ENCODE measurements around the gene RAB10. TPM values are rescaled to one million over a fixed set of nuclear protein-coding genes. Genes with fewer than 3 reads are reported as not detected.
"Not testable (repeated sequence)": the region's sequence is repeated elsewhere in the genome, so short reads cannot be mapped to it uniquely, and the experiment has no call there.

The RAB10 gene
- total RNA-seq, 2 donors from 2014 or later = 73.9 to 80.8 TPM

DNA sequence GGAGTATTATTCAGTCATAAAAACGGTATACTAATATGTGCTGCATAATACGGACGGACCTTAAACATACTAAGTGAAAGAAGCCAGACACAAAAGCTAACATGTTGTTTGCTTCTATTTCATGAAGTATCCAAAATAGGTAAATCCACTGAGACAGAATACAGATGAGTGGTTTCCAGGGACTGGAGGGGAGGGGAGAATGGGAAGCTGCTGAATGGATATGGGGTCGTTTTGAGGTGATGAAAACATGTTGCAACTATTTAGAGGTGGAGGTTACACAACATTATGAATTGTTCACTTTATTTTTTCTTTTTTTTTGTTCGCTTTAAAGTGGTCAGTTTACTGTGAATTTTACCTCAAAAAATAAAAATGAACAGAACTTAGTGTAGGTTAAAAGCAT, 52.9 kb downstream of the RAB10 start:
- Histone ChIP-seq H3K36me3 (no peaks in the 10 kb centered on the region), H3K9me3 (no peaks in the 10 kb centered on the region), H3K27ac (no peak overlapping the region), H3K27me3 (replicated peaks; ENCODE audit: insufficient read depth) (no peaks in the 10 kb centered on the region), H3K4me1 (ENCODE audit: control insufficient read depth in 1 of 2, low read depth in 2 of 2) (peaks cover 0 to 24% of the 10 kb centered on the region in 2 donors), H3K4me3 (no peak overlapping the region)
- ATAC-seq (ENCODE audit: insufficient number of reproducible peaks, low FRiP score, low read depth) (no peak), DNase-seq (ENCODE audit: low spot score) (no peak)
- TF ChIP-seq, protein P1, sequence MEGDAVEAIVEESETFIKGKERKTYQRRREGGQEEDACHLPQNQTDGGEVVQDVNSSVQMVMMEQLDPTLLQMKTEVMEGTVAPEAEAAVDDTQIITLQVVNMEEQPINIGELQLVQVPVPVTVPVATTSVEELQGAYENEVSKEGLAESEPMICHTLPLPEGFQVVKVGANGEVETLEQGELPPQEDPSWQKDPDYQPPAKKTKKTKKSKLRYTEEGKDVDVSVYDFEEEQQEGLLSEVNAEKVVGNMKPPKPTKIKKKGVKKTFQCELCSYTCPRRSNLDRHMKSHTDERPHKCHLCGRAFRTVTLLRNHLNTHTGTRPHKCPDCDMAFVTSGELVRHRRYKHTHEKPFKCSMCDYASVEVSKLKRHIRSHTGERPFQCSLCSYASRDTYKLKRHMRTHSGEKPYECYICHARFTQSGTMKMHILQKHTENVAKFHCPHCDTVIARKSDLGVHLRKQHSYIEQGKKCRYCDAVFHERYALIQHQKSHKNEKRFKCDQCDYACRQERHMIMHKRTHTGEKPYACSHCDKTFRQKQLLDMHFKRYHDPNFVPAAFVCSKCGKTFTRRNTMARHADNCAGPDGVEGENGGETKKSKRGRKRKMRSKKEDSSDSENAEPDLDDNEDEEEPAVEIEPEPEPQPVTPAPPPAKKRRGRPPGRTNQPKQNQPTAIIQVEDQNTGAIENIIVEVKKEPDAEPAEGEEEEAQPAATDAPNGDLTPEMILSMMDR (IDR thresholded peaks at IDR 0.05) = no peak

DNA sequence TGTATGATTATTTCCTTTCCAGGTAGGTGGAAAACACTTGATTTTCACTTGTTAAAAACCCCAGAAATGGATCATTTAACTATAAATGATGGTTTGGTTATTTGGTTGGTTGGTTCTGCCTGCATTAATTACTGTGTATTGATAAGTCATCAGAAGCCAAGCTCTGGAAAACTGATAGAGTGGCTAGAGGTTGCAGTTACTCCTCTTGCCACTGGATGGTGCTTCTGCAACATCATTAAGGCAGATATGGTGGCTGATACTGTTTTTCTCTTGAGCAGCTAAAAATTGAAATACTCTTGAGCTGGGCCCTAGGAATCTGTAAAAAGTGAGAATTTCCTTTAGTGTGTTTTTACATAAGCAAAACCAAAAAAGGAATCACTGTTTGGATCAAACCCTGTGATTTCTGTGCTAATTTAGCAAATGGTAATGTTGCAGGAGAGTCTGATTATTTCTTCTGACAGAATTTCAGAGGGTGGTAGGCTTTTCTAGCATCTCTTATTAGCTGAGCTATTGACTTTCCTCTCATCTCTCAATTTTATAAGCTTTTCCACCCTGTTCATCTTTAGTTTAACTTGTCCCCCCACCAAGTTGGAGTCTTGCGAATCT, 54.3 kb downstream of the RAB10 start:
- DNase-seq (ENCODE audit: low spot score) (no peak), ATAC-seq (ENCODE audit: insufficient number of reproducible peaks, low FRiP score, low read depth) (no peak)
- TF ChIP-seq, protein P1 (IDR thresholded peaks at IDR 0.05) = peak; percentile 58
- Histone ChIP-seq H3K9me3 (no peaks in the 10 kb centered on the region), H3K4me1 (ENCODE audit: control insufficient read depth in 1 of 2, low read depth in 2 of 2) (peaks cover 0 to 24% of the 10 kb centered on the region in 2 donors), H3K27ac (no peak overlapping the region), H3K27me3 (replicated peaks; ENCODE audit: insufficient read depth) (no peaks in the 10 kb centered on the region), H3K4me3 (no peak overlapping the region), H3K36me3 (no peaks in the 10 kb centered on the region)

DNA sequence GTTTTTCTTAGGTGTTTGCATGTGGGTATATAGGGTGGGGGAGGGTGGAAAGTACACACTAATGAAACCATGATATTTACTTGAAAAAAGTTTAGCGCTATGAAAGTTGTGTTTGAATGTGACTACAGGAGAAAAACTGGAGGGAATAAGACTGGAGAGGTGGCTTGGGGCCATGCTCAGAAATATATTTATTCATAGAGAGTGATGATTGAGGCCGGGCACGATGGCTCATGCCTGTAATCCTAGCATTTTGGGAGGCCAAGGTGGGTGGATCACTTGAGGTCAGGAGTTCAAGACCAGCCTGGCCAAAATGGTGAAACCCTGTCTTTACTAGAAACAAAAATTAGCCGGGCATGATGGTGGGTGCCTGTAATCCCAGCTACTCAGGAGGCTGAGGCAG, 55.0 kb downstream of the RAB10 start:
- H3K4me1 ChIP-seq (ENCODE audit: control insufficient read depth in 1 of 2, low read depth in 2 of 2) = peaks cover 0 to 24% of the 10 kb centered on the region in 2 donors
- not testable (repeated sequence) for ATAC-seq (ENCODE audit: insufficient number of reproducible peaks, low FRiP score, low read depth); H3K27me3 ChIP-seq (replicated peaks; ENCODE audit: insufficient read depth); H3K4me3 ChIP-seq; H3K36me3 ChIP-seq; DNase-seq (ENCODE audit: low spot score); H3K27ac ChIP-seq; H3K9me3 ChIP-seq

DNA sequence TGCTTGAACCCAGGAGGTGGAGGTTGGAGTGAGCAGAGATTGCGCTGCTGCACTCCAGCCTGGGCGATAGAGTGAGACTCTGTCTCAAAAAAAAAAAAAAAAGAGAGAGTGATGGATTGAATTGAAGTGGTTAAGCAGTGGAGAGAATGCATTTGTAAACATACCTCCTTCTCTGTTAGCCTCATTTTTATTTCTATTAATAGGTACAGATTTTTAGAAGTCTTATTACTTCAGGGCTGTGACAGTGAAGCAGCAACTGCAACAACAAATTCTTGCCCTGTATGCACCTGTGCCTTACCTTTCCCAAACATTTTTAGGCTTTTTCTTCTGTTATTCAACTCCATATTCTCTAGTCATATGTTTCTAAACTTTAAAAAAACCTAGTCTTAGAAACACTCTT, 55.5 kb downstream of the RAB10 start:
- Histone ChIP-seq H3K27ac (no peak overlapping the region), H3K36me3 (peaks cover 3% of the 10 kb centered on the region), H3K4me1 (ENCODE audit: control insufficient read depth in 1 of 2, low read depth in 2 of 2) (peaks cover 0 to 24% of the 10 kb centered on the region in 2 donors), H3K9me3 (no peaks in the 10 kb centered on the region), H3K4me3 (no peak overlapping the region), H3K27me3 (replicated peaks; ENCODE audit: insufficient read depth) (no peaks in the 10 kb centered on the region)
- no peak for ATAC-seq (ENCODE audit: insufficient number of reproducible peaks, low FRiP score, low read depth)
- no peak for DNase-seq (ENCODE audit: low spot score)
- TF ChIP-seq, protein P1 (IDR thresholded peaks at IDR 0.05) = no peak

DNA sequence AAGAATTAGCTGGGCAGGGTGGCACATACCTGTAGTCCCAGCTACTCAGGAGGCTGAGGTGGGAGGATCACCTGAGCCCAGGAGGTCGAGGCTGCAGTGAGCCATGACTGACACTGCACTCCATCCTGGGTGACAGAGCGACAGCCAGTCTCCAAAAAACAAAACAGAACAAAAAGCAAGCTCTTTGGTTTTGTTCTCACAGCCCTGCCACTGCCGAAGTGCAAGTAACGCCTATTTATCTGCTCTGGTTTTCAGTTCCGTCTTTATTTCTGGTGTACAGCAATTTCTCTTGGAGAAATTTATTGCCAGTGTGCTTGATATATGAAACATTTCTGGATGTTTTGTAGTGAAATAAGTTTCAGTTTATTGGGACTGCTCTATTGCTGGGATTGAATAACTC, 61.9 kb downstream of the RAB10 start:
- Histone ChIP-seq H3K4me1 (ENCODE audit: control insufficient read depth in 1 of 2, low read depth in 2 of 2) (peaks cover 0 to 18% of the 10 kb centered on the region in 2 donors), H3K36me3 (peaks cover 3% of the 10 kb centered on the region), H3K9me3 (no peaks in the 10 kb centered on the region), H3K27me3 (replicated peaks; ENCODE audit: insufficient read depth) (no peaks in the 10 kb centered on the region), H3K27ac (no peak overlapping the region), H3K4me3 (no peak overlapping the region)
- DNase-seq (ENCODE audit: low spot score) (no peak), ATAC-seq (ENCODE audit: insufficient number of reproducible peaks, low FRiP score, low read depth) (no peak)
- TF ChIP-seq, protein P1 (IDR thresholded peaks at IDR 0.05) = no peak

DNA sequence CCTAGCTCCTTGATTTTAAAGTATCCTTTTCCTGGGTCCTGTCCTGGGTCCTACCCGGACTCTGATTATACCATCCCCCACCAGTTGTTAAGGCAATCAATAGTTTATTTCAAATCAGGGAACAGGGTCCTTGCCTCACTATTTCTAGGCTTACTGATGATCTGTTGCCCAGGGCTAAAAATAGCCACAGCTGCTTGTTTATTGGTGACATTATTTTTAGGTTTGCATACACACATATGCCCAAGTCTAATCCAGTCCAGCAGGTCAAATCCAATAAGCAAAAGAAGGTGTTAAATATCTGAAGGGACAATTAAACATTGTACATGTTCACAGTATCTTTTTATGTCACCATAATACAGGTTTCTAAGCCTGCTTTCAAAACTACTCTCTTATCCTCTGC, 66.0 kb downstream of the RAB10 start:
- no peak for ATAC-seq (ENCODE audit: insufficient number of reproducible peaks, low FRiP score, low read depth)

More for the DNA sequence above, 66.0 kb downstream of the RAB10 start:
- H3K27ac ChIP-seq = no peak overlapping the region
- no peak overlapping the region for H3K4me3 ChIP-seq
- peaks cover 2% of the 10 kb centered on the region for H3K36me3 ChIP-seq
- no peaks in the 10 kb centered on the region for H3K27me3 ChIP-seq (replicated peaks; ENCODE audit: insufficient read depth)
- peaks cover 2% of the 10 kb centered on the region for H3K9me3 ChIP-seq
- TF ChIP-seq, protein P1 (IDR thresholded peaks at IDR 0.05) = no peak
- H3K4me1 ChIP-seq (ENCODE audit: control insufficient read depth in 1 of 2, low read depth in 2 of 2) = peaks cover 0 to 18% of the 10 kb centered on the region in 2 donors
- DNase-seq (ENCODE audit: low spot score) = no peak
